Stimulated activated naive CD4-positive, alpha-beta T cell treated with Interleukin-2 at 50 U/mL for 16 hours (primary cell): ENCODE data around the gene HK1.
"Not testable (repeated sequence)": the region's sequence is repeated elsewhere in the genome, so short reads cannot be mapped to it uniquely, and the experiment has no call there.

Experiments
- DNase-seq: peaks from one replicate; lab custom pipeline; 2025; lab: John Stamatoyannopoulos, UW

Gene HK1

GRCh38 chr10:69259547-69260243, 18.6 kb upstream of the HK1 start:
- no peak for DNase-seq

DNA sequence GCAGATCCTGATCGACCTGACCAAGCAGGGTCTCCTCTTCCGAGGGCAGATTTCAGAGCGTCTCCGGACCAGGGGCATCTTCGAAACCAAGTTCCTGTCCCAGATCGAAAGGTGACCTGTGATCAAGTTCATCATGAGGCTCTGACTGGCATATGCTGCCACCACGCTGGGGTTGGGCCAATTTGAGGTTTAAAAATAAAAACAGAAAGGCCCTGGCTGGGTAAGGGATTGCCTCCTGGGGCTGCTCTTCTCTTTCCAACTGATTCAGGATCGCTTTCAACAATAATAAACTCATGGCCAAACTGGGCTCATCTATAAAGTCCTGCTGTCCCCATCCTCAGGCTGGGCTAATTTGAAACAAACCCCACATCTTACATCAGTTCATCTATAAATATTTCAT, 17.1 kb upstream of the HK1 start:
- DNase-seq: no peak

- no peak for DNase-seq
Measured at GRCh38 chr10:69262292-69262751, 16.0 kb upstream of the HK1 start.

- no peak for DNase-seq
Measured at GRCh38 chr10:69265521-69265920, 12.8 kb upstream of the HK1 start.

DNA sequence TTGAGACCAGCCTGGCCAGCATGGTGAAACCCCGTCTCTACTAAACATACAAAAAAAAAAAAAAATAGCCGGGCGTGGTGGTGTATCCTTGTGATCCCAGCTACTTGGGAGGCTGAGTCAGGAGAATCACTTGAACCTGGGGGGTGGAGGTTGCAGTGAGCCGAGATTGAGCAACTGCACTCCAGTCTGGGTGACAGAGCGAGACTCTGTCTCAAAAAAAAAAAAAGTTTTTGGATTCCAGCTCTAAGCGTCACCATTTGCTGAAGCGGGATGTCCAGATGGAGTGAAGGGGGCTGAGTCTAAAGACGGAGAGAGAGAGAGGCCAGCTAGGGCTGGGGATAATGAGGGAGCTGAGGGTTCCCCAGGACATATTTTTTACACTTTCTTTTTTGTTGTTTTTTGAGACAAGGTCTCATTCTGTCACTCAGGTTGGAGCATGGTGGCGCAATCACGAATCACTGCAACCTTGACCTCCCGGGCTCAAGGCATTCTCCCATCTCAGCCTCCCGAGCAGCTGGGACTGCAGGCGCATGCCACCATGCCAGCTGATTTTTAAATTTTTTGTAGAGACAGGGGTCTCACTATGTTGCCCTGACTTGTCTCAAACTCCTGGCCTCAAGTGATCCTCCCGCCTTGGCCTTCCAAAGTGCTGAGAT, 9.4 kb upstream of the HK1 start:
- no peak for DNase-seq

DNA sequence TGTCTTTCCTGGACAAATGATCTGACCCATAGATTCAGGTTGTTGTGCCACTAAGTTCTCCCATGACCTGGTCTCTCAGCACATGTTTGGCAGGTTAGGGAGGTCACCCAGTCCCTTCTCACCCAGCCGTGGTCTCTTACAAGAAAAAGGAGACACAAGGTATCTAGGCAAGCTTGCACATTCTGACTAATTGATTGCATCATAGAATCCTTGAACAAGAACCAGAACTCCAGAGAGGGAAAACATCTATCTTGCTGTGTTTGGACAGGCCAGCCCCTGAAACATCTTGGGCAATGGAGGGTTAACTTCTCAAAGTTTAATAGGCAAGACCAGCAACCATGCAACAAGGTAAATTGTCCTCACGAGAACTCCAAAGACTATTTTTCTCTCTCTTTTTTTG, 8.5 kb upstream of the HK1 start:
- DNase-seq: no peak

- no peak for DNase-seq
Measured at GRCh38 chr10:69270990-69271389, 7.3 kb upstream of the HK1 start.

GRCh38 chr10:69272624-69273023, 5.7 kb upstream of the HK1 start:
- no peak for DNase-seq

GRCh38 chr10:69275444-69275843, 2.9 kb upstream of the HK1 start:
- DNase-seq: no peak

DNA sequence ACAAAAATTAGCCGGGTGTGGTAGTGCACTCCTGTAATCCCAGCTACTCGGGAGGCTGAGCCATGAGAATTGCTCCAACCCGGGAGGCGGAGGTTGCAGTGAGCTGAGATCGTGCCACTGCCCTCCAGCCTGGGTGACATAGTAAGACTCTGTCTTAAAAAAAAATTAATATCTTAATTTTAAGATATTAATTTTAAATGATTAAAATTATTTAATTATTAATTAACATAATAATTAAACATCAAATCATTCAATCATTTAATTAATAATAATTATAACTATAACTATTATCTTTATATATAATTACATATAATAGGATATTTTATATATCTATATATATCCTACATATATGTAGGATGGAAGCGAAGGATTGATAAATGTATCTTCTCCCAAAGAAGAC, 1.8 kb upstream of the HK1 start:
- DNase-seq: no peak

GRCh38 chr10:69279110-69279509, 814 bp downstream of the HK1 start:
- no peak for DNase-seq

DNA sequence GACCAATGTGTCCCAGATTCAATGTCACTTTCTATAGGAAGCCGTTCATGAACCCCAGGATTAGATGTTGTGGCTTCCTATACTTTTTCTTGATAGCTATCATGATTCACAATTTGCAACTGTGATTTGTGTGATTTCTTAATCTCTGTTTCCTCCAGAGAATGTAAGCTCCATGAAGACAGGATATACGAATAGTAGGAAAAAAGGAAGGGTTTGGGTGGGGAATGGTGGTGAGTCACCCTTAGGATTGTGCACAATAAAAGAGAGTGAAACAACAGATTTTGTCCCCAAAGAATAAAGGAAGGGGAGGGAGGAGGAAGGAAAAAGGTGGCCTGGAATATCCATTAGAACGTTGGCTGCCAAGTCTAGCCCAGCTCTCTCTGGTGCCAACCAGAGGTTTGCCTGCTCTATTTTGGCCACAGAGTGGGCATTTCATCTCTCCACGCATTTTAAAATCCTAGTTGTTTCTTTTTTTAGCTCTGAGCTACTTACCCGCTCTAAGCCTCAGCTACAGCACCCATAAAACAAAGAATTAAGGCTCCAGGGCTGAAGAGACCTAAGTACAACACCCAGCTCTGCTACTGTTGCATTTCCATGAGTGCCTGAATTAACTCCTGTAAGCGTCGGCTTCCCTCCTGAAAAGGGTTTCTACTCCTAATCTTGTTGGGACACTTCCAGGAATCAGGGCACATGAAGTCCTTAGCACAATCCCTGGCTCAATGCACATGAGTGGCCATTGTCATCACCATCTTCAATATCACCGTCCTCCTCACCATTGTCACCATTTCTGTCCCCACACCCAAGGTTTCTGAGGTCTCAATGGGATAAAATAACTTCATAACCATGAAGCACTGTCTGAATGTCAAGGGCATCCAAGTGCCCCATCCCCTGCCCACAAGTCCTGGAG, 3.5 kb downstream of the HK1 start:
- DNase-seq: no peak

DNA sequence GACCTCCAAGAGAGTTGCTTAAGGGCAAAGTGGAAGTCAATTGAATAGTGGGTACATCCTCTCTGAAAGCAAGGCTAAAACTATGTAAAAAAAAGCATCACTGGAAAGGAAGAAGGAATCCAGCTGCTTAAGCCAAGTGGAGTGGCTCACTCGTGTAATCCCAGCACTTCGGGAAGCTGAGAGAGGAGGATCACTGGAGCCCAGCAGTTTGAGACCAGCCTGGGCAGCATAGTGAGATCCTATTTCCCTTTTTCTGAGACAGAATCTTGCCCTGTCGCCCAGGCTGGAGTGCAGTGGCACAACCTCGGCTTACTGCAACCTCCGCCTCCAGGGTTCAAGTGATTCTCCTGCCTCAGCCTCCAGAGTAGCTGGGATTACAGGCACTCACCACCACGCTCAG, 6.1 kb downstream of the HK1 start:
- DNase-seq: not testable (repeated sequence)

DNA sequence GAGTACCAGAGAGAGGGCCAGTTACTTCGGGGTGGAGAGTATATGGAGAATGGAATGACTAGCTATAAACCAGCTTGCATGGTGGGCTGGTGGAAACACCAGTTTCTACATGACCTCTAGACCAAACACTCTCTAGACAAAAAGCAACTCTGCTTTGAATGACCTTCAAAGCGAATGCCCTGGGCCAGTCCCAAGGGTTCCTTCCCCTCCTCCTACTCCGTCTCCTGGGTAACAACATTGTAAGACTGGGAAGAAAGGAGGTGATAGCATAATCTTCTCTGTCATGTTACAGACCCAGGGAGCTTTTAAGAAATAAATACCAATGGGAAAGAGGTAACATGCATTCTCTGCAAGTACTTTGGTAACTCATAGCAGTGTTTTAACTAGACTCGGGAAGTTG, 7.4 kb downstream of the HK1 start:
- DNase-seq: no peak

DNA sequence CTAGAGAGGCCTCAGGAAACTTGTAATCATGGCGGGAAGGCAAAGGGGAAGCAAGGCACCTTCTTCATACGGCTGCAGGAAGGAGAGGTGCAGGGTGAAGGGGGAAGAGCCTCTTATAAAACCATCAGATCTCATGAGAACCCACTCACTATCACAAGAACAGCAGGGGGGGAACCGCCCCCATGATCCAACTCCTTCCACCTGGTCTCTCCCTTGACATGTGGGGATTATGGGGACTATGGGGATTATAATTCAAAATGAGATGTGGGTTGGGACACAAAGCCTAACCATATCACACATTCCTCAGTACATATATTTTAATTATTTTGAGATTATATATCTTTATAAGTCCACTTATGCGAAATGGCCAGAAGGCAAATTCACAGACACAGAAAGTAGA, 8.9 kb downstream of the HK1 start:
- no peak for DNase-seq

DNA sequence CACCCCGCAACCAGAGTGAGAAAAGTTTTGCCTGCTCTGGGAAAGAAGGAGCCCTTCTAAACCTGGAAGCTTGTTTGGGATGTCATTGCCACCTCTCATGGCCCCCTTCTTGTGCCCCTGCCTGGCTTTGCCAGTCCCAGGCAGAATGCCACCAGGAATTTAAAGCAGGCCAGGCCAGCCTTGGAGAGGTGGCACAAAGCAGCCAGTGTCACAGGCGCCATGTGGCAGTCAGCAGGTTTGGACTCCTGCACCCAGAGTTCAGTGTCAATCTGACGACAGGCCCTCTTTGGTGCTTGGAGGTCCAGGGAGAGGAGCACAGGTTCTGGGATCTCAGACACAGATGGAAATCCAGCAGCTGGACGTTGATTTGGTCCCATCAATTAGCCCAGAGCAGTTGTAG, 12.7 kb downstream of the HK1 start:
- no peak for DNase-seq

DNA sequence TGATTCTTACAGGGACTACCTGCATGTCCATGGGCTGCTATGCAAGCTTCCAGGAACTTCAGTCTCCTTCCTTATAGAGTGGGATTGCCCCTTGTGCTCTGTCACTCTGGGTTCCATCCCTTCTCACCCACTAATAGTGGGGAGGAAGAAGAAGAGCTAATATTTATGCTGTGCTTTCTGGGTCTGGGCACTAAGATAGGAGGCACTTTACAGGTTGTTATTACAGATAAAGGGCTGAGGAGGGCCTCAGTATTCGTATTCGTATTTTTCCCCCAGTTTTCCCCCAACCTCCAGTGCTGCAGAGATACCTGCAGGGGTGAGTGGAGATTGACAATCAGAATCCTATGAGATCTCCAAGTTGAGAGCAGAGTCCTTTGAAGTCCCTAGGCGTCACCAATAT, 14.2 kb downstream of the HK1 start:
- no peak for DNase-seq

- no peak for DNase-seq
Measured at GRCh38 chr10:69295027-69295636, 16.8 kb downstream of the HK1 start.

DNA sequence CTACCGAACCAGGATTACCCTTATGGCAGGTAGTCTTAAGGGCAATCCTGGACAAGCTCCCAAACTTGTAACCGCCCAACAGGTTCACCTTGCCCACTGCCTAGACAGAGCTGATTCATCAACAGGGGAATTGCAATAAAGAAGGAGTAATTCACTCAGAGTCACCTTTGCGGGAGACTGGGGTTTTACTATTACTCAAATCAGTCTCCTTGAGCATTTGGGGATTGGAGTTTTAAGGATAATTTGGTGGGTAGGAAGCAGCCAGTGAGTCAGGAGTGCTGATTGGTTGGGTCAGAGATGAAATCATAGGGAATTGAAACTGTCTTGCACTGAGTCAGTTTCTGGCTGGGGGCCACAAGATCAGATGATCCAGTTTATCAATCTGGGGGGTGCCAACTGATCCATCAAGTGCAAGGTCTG, 25.3 kb downstream of the HK1 start:
- no peak for DNase-seq

DNA sequence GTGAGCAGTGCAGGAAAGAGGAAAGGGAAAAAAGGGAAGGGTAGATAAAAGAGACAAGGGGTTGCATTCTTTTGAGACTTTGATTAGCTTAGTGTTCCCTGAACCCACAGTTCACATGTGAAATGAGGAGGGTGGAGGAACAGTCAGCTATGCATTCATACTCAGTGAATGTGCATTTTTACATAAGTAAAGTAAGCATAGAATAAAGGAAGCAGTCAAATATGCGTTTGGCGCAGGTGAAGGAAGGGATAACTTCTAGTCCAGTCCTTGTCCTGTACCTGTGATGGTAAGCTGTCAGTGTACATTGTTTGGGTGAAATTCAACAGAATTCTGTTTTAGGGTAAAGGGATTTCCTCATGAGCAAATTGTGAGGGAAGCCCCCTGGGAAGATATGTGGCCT, 28.1 kb downstream of the HK1 start:
- DNase-seq: no peak

GRCh38 chr10:69307434-69307833, 29.1 kb downstream of the HK1 start:
- DNase-seq: no peak

- not testable (repeated sequence) for DNase-seq
Measured at GRCh38 chr10:69308304-69308703, 30.0 kb downstream of the HK1 start.
